Fibroblast of mammary gland (primary cell): ENCODE measurements around the gene TP53AIP1.

ENCODE experiments used
- DNase-seq: peaks from one replicate; pipeline ENCODE4 v3.0.0-alpha.2; 2010; ENCODE audit warnings: low read depth
- H3K4me3 ChIP-seq: 2 replicates; pipeline ENCODE4 v1.5.1; 2011; ENCODE audit warnings: low read depth, mild to moderate bottlenecking, low read length, moderate library complexity; ENCODE audit not compliant: control insufficient read depth
- TF ChIP-seq, protein P1 (sequence below): conservative IDR thresholded peaks from 2 replicates; pipeline ENCODE4 v1.5.1; 2011; ENCODE audit warnings: low read depth, low read length, inconsistent platforms; ENCODE audit not compliant: control insufficient read depth, insufficient read depth

Gene TP53AIP1

DNA sequence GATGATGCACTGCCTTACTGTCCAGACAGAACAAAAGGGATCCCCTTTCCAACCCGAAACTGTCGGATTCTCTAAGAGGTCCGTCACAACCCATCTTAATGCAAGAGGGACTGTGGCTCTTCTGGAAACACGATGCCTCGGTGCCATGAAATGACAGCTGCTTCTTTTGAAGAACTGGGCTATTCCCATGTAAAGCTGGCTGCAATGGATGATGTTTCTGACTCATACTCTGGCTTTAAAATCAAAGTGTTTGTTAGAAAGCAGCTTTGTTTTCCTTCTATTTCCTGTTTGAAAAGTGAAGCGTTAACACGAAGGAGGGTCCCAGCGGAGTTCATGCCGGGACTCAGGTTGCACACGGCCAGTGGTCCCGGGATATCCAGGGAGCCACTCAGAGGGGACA lies 3.1 kb downstream of the TP53AIP1 start:
- DNase-seq: no peak
- H3K4me3 ChIP-seq: no peak overlapping the region
- TF ChIP-seq, protein P1, sequence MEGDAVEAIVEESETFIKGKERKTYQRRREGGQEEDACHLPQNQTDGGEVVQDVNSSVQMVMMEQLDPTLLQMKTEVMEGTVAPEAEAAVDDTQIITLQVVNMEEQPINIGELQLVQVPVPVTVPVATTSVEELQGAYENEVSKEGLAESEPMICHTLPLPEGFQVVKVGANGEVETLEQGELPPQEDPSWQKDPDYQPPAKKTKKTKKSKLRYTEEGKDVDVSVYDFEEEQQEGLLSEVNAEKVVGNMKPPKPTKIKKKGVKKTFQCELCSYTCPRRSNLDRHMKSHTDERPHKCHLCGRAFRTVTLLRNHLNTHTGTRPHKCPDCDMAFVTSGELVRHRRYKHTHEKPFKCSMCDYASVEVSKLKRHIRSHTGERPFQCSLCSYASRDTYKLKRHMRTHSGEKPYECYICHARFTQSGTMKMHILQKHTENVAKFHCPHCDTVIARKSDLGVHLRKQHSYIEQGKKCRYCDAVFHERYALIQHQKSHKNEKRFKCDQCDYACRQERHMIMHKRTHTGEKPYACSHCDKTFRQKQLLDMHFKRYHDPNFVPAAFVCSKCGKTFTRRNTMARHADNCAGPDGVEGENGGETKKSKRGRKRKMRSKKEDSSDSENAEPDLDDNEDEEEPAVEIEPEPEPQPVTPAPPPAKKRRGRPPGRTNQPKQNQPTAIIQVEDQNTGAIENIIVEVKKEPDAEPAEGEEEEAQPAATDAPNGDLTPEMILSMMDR: no peak

GRCh38 chr11:128938156-128938885 lies 4.3 kb downstream of the TP53AIP1 start:
- DNase-seq: no peak
- no peak overlapping the region for H3K4me3 ChIP-seq

DNA sequence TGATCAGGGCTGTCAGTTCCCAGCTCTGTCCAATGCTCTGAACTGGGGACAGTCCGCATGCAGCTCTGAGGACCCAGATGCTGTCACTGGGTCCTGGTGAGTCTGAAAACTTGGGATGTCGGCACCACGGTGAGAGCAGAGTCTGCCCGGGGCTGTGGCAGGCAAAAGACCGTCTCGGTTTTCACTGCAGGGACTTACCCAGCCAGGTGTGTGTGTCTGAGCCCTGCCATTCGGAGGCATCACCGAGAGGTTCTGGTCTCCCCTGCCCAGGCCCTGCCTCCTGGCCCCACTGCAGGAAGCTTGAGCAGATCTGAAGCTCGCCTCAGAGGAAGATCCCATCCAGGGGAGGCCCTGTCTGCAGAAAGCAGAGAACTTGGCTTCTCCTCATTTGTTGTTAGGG lies 5.2 kb downstream of the TP53AIP1 start:
- H3K4me3 ChIP-seq: no peak overlapping the region
- DNase-seq: no peak
- TF ChIP-seq, protein P1: no peak

More at GRCh38 chr11:128938156-128938885, 4.3 kb downstream of the TP53AIP1 start:
- TF ChIP-seq, protein P1: no peak

DNA sequence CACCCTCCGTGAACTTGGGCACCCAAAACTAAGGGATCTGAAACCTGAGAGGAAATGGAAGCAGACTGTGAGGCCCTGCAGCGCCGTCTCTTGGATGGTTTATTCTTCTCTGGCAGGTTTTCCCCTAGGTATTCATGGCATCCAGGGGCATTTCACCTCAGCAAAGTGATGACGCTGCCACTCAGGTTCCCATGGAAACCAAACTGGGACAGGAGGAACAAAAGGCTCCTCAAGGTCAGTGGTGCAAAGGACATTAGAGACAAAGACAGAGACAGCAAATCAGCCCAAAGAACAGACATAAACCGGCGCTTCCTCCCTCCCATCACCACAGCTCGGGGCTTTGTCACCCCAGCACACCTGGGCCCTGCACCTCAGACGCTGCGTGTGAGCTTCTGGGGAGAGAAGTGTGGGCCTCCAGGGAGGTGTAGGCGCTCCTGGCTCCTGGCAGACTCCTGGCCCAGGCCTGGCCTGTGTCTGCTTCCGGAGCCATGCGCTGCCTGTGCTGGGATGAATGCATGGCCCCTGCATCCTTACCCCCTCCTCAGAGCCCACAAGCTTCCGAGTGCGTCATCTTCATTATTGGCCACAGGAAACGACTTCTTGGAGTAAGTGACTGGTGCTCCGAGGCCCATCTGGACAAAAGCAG lies 5.9 kb downstream of the TP53AIP1 start:
- no peak overlapping the region for H3K4me3 ChIP-seq
- DNase-seq: no peak
- TF ChIP-seq, protein P1: no peak

DNA sequence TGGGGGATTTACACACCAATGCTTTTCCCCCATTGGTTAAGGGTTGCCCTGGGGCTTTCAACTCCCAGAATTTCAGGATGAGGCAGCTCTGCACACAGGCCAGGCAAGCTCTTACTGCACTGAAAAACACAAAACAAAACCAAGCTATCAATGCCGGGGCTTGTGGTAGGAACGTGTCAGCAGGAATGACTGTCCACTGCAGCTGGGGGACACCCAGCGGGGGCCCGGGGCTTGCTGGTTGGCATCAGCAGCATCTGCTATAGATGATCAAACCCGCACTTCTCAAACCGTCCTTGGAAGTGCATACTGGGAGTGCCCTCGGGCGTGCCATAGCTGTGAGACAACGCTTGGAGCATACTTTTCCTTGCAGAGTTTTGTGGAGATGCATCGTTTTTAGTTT lies 7.7 kb downstream of the TP53AIP1 start:
- no peak overlapping the region for H3K4me3 ChIP-seq
- no peak for DNase-seq
- TF ChIP-seq, protein P1: no peak

DNA sequence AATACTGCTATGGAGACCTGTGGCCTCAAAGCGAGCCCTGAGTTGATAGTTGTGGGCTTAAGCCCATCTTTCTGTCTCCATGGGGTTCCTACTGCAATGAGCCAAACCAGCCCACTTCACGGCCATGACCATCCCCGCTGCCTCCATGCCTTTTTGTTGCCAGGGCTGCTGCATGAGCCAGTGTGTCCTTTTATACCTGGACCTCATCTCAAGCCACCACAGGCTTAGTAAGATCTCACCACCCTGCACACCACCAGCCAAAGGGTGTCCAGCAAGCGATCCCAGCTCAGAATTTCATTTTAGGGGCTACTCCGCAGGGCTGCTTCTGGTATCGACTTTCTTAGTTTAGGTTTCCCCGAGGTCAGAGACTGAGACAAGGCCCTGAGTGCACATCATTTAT lies 8.3 kb downstream of the TP53AIP1 start:
- no peak overlapping the region for H3K4me3 ChIP-seq
- TF ChIP-seq, protein P1: no peak
- no peak for DNase-seq
